ENCODE measurements around the gene WDFY4. TPM values are rescaled to one million over a fixed set of nuclear protein-coding genes. Genes with fewer than 3 reads are reported as not detected.

The WDFY4 gene
- total RNA-seq, 2 donors from 2014 or later, result not detected

- DNase-seq, result no peak
- H3K27me3 ChIP-seq (ENCODE audit: control insufficient read depth, insufficient read depth, low read length, poor library complexity, severe bottlenecking), result peaks cover 7% of the 10 kb centered on the region
- no peak overlapping the region for H3K27ac ChIP-seq (ENCODE audit: low read depth, low read length)
- H3K4me3 ChIP-seq (ENCODE audit: low read length), result no peak overlapping the region
- H3K36me3 ChIP-seq (ENCODE audit: control insufficient read depth, insufficient read depth, low read length), result no peaks in the 10 kb centered on the region
- H3K4me1 Mint-ChIP-seq, result peaks cover 4% of the 10 kb centered on the region
- no peak overlapping the region for H3K27ac Mint-ChIP-seq
- peaks cover 9% of the 10 kb centered on the region for H3K27me3 Mint-ChIP-seq (ENCODE audit: insufficient read depth)
- 95 to 96% methylated on average over 3 of the region's 3 CpGs for WGBS, 2 experiments (ENCODE audit: insufficient coverage in 1 of 2, insufficient read length in 1 of 2)
- no peak overlapping the region for H3K9ac ChIP-seq (ENCODE audit: extremely low read depth, low read length, poor library complexity, severe bottlenecking)
- H3K9me3 ChIP-seq (ENCODE audit: control insufficient read depth, low read length), result no peaks in the 10 kb centered on the region
- no peaks in the 10 kb centered on the region for H3K36me3 Mint-ChIP-seq (ENCODE audit: low read depth)
- H3K4me3 Mint-ChIP-seq, result no peak overlapping the region
- no peaks in the 10 kb centered on the region for H3K4me1 ChIP-seq (ENCODE audit: control insufficient read depth, insufficient read depth, low read length)
- no peak for TF ChIP-seq CTCF (conservative IDR thresholded peaks at IDR 0.05)
- peaks cover 8% of the 10 kb centered on the region for H3K9me3 Mint-ChIP-seq
These were observed 48.4 kb upstream of the WDFY4 start for GRCh38 chr10:48636231-48636630.

- Histone ChIP-seq H3K9ac (ENCODE audit: extremely low read depth, low read length, poor library complexity, severe bottlenecking) (no peak overlapping the region), H3K27ac (ENCODE audit: low read depth, low read length) (no peak overlapping the region), H3K9me3 (ENCODE audit: control insufficient read depth, low read length) (no peaks in the 10 kb centered on the region), H3K27me3 (ENCODE audit: control insufficient read depth, insufficient read depth, low read length, poor library complexity, severe bottlenecking) (peaks cover 7% of the 10 kb centered on the region), H3K4me1 (ENCODE audit: control insufficient read depth, insufficient read depth, low read length) (no peaks in the 10 kb centered on the region), H3K36me3 (ENCODE audit: control insufficient read depth, insufficient read depth, low read length) (no peaks in the 10 kb centered on the region), H3K4me3 (ENCODE audit: low read length) (no peak overlapping the region)
- Mint-ChIP-seq H3K4me3 (no peak overlapping the region), H3K36me3 (ENCODE audit: low read depth) (no peaks in the 10 kb centered on the region), H3K27me3 (ENCODE audit: insufficient read depth) (peaks cover 9% of the 10 kb centered on the region), H3K9me3 (peaks cover 14% of the 10 kb centered on the region), H3K4me1 (peaks cover 4% of the 10 kb centered on the region), H3K27ac (no peak overlapping the region)
- WGBS, 2 experiments (ENCODE audit: insufficient coverage in 1 of 2, insufficient read length in 1 of 2), result 89 to 100% methylated on average over 1 to 3 of the region's 3 CpGs
- DNase-seq, result no peak
- no peak for TF ChIP-seq CTCF (conservative IDR thresholded peaks at IDR 0.05)
These were observed 47.8 kb upstream of the WDFY4 start for GRCh38 chr10:48636901-48637300.

- Histone ChIP-seq H3K27ac (ENCODE audit: low read depth, low read length) (no peak overlapping the region), H3K4me3 (ENCODE audit: low read length) (no peak overlapping the region), H3K4me1 (ENCODE audit: control insufficient read depth, insufficient read depth, low read length) (no peaks in the 10 kb centered on the region), H3K27me3 (ENCODE audit: control insufficient read depth, insufficient read depth, low read length, poor library complexity, severe bottlenecking) (peaks cover 7% of the 10 kb centered on the region), H3K9ac (ENCODE audit: extremely low read depth, low read length, poor library complexity, severe bottlenecking) (no peak overlapping the region), H3K36me3 (ENCODE audit: control insufficient read depth, insufficient read depth, low read length) (no peaks in the 10 kb centered on the region), H3K9me3 (ENCODE audit: control insufficient read depth, low read length) (no peaks in the 10 kb centered on the region)
- Mint-ChIP-seq H3K27ac (no peak overlapping the region), H3K4me1 (peaks cover 4% of the 10 kb centered on the region), H3K27me3 (ENCODE audit: insufficient read depth) (peaks cover 6% of the 10 kb centered on the region), H3K9me3 (peaks cover 23% of the 10 kb centered on the region), H3K4me3 (no peak overlapping the region), H3K36me3 (ENCODE audit: low read depth) (no peaks in the 10 kb centered on the region)
- no peak for DNase-seq
- WGBS, 2 experiments (ENCODE audit: insufficient coverage in 1 of 2, insufficient read length in 1 of 2), result 90 to 96% methylated on average over 2 to 4 of the region's 4 CpGs
- TF ChIP-seq CTCF (conservative IDR thresholded peaks at IDR 0.05), result no peak
These were observed 46.5 kb upstream of the WDFY4 start for GRCh38 chr10:48638158-48638557.

Data from endodermal cell (in vitro differentiated cells).